H1 (cell line): Measurements from ENCODE around the gene MAST2. TPM values are rescaled to one million over a fixed set of nuclear protein-coding genes. Genes with fewer than 3 reads are reported as not detected.

Source experiments
- CTCF ChIA-PET: fragments of 300-600 bp; sonication (Branson Sonifier 250); formaldehyde crosslinking; loops from one replicate; lab custom pipeline; 2021; ENCODE audit not compliant: partially characterized antibody; lab: Charles Lee
- POLR2A ChIA-PET: fragments of 300-600 bp; sonication (Branson Sonifier 250); formaldehyde crosslinking; loops from one replicate; lab custom pipeline; 2021; ENCODE audit warnings: inconsistent platforms; ENCODE audit not compliant: partially characterized antibody; lab: Charles Lee
- DNase-seq, 2 experiments: peaks; one replicate each; pipeline versions ENCODE4 v3.0.0 to v3.0.0-alpha.2; 2010 to 2022; ENCODE audit warnings: low spot score in 2 of 2, low read depth in 1 of 2, mixed read lengths in 1 of 2
- FAIRE-seq: peaks from 2 replicates; lab custom pipeline; 2011; peaks lifted over from hg19 to GRCh38; lab: Jason Lieb, UNC
- H2AFZ ChIP-seq: 2 replicates; pipeline ENCODE4 v1.8.1; 2012; ENCODE audit warnings: low read length, inconsistent platforms
- H2AK5ac ChIP-seq: 2 replicates; pipeline ENCODE4 v1.6.1; 2013; ENCODE audit warnings: low read depth, low read length
- H2BK120ac ChIP-seq: replicated peaks from 2 replicates; pipeline ENCODE3; 2013; ENCODE audit warnings: low read depth, low read length, inconsistent platforms
- H2BK12ac ChIP-seq: 2 replicates; pipeline ENCODE4 v1.6.1; 2013; ENCODE audit warnings: low read depth, low read length
- H2BK15ac ChIP-seq: 2 replicates; pipeline ENCODE4 v1.6.1; 2013; ENCODE audit warnings: low read length
- H2BK20ac ChIP-seq: 2 replicates; pipeline ENCODE4 v1.6.1; 2013; ENCODE audit warnings: low read length
- H2BK5ac ChIP-seq: 2 replicates; pipeline ENCODE4 v1.6.1; 2013; ENCODE audit warnings: low read depth, low read length
- H3K14ac ChIP-seq: 2 replicates; pipeline ENCODE4 v1.6.1; 2013; ENCODE audit warnings: inconsistent platforms; ENCODE audit not compliant: insufficient read length
- H3K18ac ChIP-seq: 2 replicates; pipeline ENCODE4 v1.6.1; 2013; ENCODE audit warnings: low read length; ENCODE audit errors: extremely low read depth
- H3K23ac ChIP-seq: 2 replicates; pipeline ENCODE4 v1.6.1; 2013; ENCODE audit warnings: inconsistent platforms; ENCODE audit not compliant: insufficient read length
- H3K23me2 ChIP-seq: 2 replicates; pipeline ENCODE4 v1.6.1; 2013; ENCODE audit warnings: low read depth, low read length
- H3K27ac ChIP-seq: 2 replicates; pipeline ENCODE4 v1.6.1; 2011; ENCODE audit warnings: low read depth, low read length, inconsistent platforms
- H3K27me3 ChIP-seq, 4 experiments: replicated peaks in 1 of 4; 1 replicate in 1 of 4; 2 replicates in 3 of 4; pipeline versions ENCODE4 v1.6.1 to v1.8.1; 2011 to 2013; ENCODE audit warnings: low read length in 3 of 4, mild to moderate bottlenecking in 3 of 4, inconsistent platforms in 2 of 4, mixed read lengths in 2 of 4, moderate library complexity in 1 of 4; ENCODE audit not compliant: control insufficient read depth in 3 of 4, insufficient read depth in 3 of 4; ENCODE audit errors: extremely low read depth in 1 of 4
- H3K36me3 ChIP-seq, 4 experiments: 2 replicates each; pipeline versions ENCODE4 v1.6.1 to v1.8.1; 2011 to 2013; ENCODE audit warnings: mild to moderate bottlenecking in 4 of 4, low read length in 3 of 4, moderate library complexity in 2 of 4, control low read depth in 1 of 4, inconsistent platforms in 1 of 4; ENCODE audit not compliant: insufficient read depth in 4 of 4, control insufficient read depth in 2 of 4
- H3K4ac ChIP-seq: replicated peaks from 2 replicates; pipeline ENCODE3; 2013; ENCODE audit warnings: low read length, low read depth, mixed read lengths, inconsistent platforms; ENCODE audit not compliant: insufficient read length
- H3K4me1 ChIP-seq, 4 experiments: replicated peaks in 1 of 4; 1 replicate in 1 of 4; 2 replicates in 3 of 4; pipeline versions ENCODE4 v1.6.1 to v1.8.1; 2011 to 2013; ENCODE audit warnings: low read length in 3 of 4, inconsistent platforms in 2 of 4, mixed read lengths in 1 of 4; ENCODE audit not compliant: insufficient read depth in 4 of 4, control insufficient read depth in 3 of 4
- H3K4me2 ChIP-seq, 2 experiments: 2 replicates each; pipeline versions ENCODE4 v1.6.1 to v1.8.1; 2011 to 2013; ENCODE audit warnings: low read depth in 2 of 2, low read length in 2 of 2, control low read depth in 1 of 2, inconsistent platforms in 1 of 2, mild to moderate bottlenecking in 1 of 2; ENCODE audit not compliant: insufficient read depth in 1 of 2
- H3K4me3 ChIP-seq, 4 experiments: fragments of 200-600, 300-600 bp in 1 of 4; sonication (generic), shearing (Covaris generic), sonication (Bioruptor Twin) in 1 of 4; 2 replicates each; pipeline versions ENCODE4 v1.5.1 to v1.8.1; 2011 to 2016; ENCODE audit warnings: low read length in 4 of 4, low read depth in 3 of 4, control low read depth in 2 of 4, inconsistent platforms in 2 of 4, mild to moderate bottlenecking in 2 of 4, mixed read lengths in 1 of 4, moderate library complexity in 1 of 4; ENCODE audit not compliant: insufficient read depth in 2 of 4; ENCODE audit errors: extremely low read depth in 1 of 4
- H3K56ac ChIP-seq: replicated peaks from 2 replicates; pipeline ENCODE3; 2013; ENCODE audit warnings: low read depth, mild to moderate bottlenecking, mixed read lengths, low read length, inconsistent platforms; ENCODE audit not compliant: insufficient read length
- H3K79me1 ChIP-seq: 2 replicates; pipeline ENCODE4 v1.6.1; 2013; ENCODE audit warnings: low read depth, low read length, control low read depth
- H3K79me2 ChIP-seq, 2 experiments: 2 replicates each; pipeline versions ENCODE4 v1.6.1 to v1.8.1; 2012 to 2013; ENCODE audit warnings: low read length in 2 of 2, mild to moderate bottlenecking in 2 of 2, inconsistent platforms in 1 of 2; ENCODE audit not compliant: insufficient read depth in 2 of 2, control insufficient read depth in 1 of 2
- H3K9ac ChIP-seq, 4 experiments: replicated peaks in 1 of 4; 1 replicate in 1 of 4; 2 replicates in 3 of 4; pipeline versions ENCODE4 v1.6.1 to v1.8.1; 2011 to 2013; ENCODE audit warnings: low read depth in 3 of 4, low read length in 3 of 4, control low read depth in 2 of 4, mild to moderate bottlenecking in 2 of 4, moderate library complexity in 2 of 4, inconsistent platforms in 1 of 4; ENCODE audit errors: extremely low read depth in 1 of 4
- H3K9me3 ChIP-seq, 2 experiments: 2 replicates each; pipeline versions ENCODE4 v1.6.1 to v1.8.1; 2012 to 2013; ENCODE audit warnings: mild to moderate bottlenecking in 2 of 2, moderate library complexity in 2 of 2, control low read depth in 1 of 2, inconsistent platforms in 1 of 2, low read depth in 1 of 2, low read length in 1 of 2, mixed read lengths in 1 of 2; ENCODE audit not compliant: insufficient read depth in 2 of 2
- H4K20me1 ChIP-seq, 2 experiments: replicated peaks in 1 of 2; 2 replicates each; pipeline versions ENCODE3 to v1.8.1; 2011 to 2013; ENCODE audit warnings: inconsistent platforms in 2 of 2, low read length in 2 of 2, mild to moderate bottlenecking in 1 of 2; ENCODE audit not compliant: insufficient read depth in 2 of 2, control insufficient read depth in 1 of 2
- H4K5ac ChIP-seq: 2 replicates; pipeline ENCODE4 v1.6.1; 2013; ENCODE audit warnings: low read length, low read depth, mixed read lengths, inconsistent platforms; ENCODE audit not compliant: insufficient read length
- H4K8ac ChIP-seq: 2 replicates; pipeline ENCODE4 v1.8.0; 2013; ENCODE audit warnings: mild to moderate bottlenecking, moderate library complexity, low read length, inconsistent platforms; ENCODE audit not compliant: insufficient read depth; ENCODE audit errors: extremely low read depth
- H4K91ac ChIP-seq: replicated peaks from 2 replicates; pipeline ENCODE3; 2013; ENCODE audit warnings: low read length, mixed read lengths, inconsistent platforms; ENCODE audit not compliant: insufficient read length
- CEBPB ChIP-seq: IDR thresholded peaks from 2 replicates; pipeline ENCODE4 v1.6.1; 2012; ENCODE audit warnings: low read depth, low read length
- CHD1 ChIP-seq: IDR thresholded peaks from 2 replicates; pipeline ENCODE4 v1.6.1; 2012; ENCODE audit warnings: low read depth, low read length, improper control_type of control experiment
- CTCF ChIP-seq, 3 experiments: IDR thresholded peaks; 1 replicate in 2 of 3; 2 replicates in 1 of 3; pipeline versions ENCODE4 v1.5.1 to v1.6.1; 2011; ENCODE audit warnings: low read length in 3 of 3, mild to moderate bottlenecking in 3 of 3, inconsistent platforms in 2 of 3, low read depth in 1 of 3, moderate library complexity in 1 of 3; ENCODE audit not compliant: insufficient read depth in 1 of 3; ENCODE audit errors: control extremely low read depth in 1 of 3
- RBBP5 ChIP-seq: IDR thresholded peaks from 2 replicates; pipeline ENCODE4 v1.7.1; 2012; ENCODE audit warnings: low read depth, mild to moderate bottlenecking, inconsistent platforms, low read length, moderate library complexity, borderline replicate concordance
- WGBS, 2 experiments: shearing (Covaris generic) in 1 of 2; methylation state at CpG; one replicate each; pipeline versions ENCODE4 v1.1.6 to v1.1.7; 2013 to 2015; ENCODE audit warnings: low lambda C conversion rate in 2 of 2, mixed read lengths in 2 of 2, inconsistent platforms in 1 of 2, low coverage in 1 of 2, missing lambda C conversion rate in 1 of 2; ENCODE audit not compliant: insufficient replicate concordance in 2 of 2, insufficient coverage in 1 of 2, insufficient read length in 1 of 2; ENCODE audit errors: extremely low coverage in 1 of 2, missing lambda C conversion rate in 1 of 2; 5-methylcytosine and 5-hydroxymethylcytosine counted together
- polyA plus RNA-seq, 7 experiments: library from polyadenylated mRNA; depleted of rRNA in 3 of 7; stranded (reverse) in 5 of 7; unstranded in 2 of 7; fragments of >200 nt in 5 of 7; fragments of 200-250 nt in 2 of 7; gene quantifications; 1 replicate in 5 of 7; 2 replicates in 1 of 7; 4 replicates in 1 of 7; pipeline versions ENCODE4 v1.2.1 to v1.2.3, GENCODE V29; 2011 to 2013; ENCODE audit warnings: missing spikeins in 2 of 7, mixed read lengths in 2 of 7
- total RNA-seq: library from RNA; stranded (reverse); fragmentation: NEBNext Ultra II Directional; extraction: Animal tissue kit (Norgen Biotek cat#: 25700); gene quantifications from 2 replicates; pipeline ENCODE4 v1.2.1, GENCODE V29; 2021

Gene MAST2
- total and polyA plus RNA-seq, 2 of the 8 experiments (the other 6 are each of a cell fraction or from before 2014, with no cell fraction given), result 20.5 to 35.4 TPM

- H3K23me2 ChIP-seq, result no peaks in the 10 kb centered on the region
- no peak overlapping the region; a peak in 1 of 7 replicates for H3K9ac ChIP-seq
- no peak overlapping the region for H3K56ac ChIP-seq
- 0 out of 8 replicates have a peak overlapping the region, but pooled peaks of 1 of the 4 experiments have one; percentile 13 for H3K4me3 ChIP-seq
- H4K91ac ChIP-seq, result peak overlapping the region; percentile 66
- H2AFZ ChIP-seq, result no peak overlapping the region
- ChIA-PET POLR2A (interaction anchor here (0.8 to 2.4 kb wide), 5 partner anchors 9 to 412 kb away, joined by 3 to 10 read pairs (median 4); partner anchors contain the start of gene NSUN4), CTCF (interaction anchor here (0.7 to 1.1 kb wide), 2 partner anchors 13 to 103 kb away, joined by 3 read pairs; no protein-coding TSS in a partner anchor)
- H3K23ac ChIP-seq, result no peak overlapping the region
- no peak overlapping the region for H2BK12ac ChIP-seq
- FAIRE-seq (no peak), DNase-seq (no peak)
- H3K4ac ChIP-seq, result no peak overlapping the region
- 82% methylated on average over 3 of the region's 3 CpGs; no CpG with 5 or more reads in 1 of the 2 experiments for WGBS, 2 experiments
- H2AK5ac ChIP-seq, result no peak overlapping the region
- H2BK15ac ChIP-seq, result no peak overlapping the region
- H3K27ac ChIP-seq, result no peak overlapping the region
- H3K36me3 ChIP-seq, result no peaks in the 10 kb centered on the region
- H3K9me3 ChIP-seq, result no peaks in the 10 kb centered on the region
- H3K27me3 ChIP-seq, result no peaks in the 10 kb centered on the region
- no peak overlapping the region for H2BK20ac ChIP-seq
- no peak overlapping the region for H4K8ac ChIP-seq
- peak overlapping the region; percentile 68 for H4K5ac ChIP-seq
- H3K14ac ChIP-seq, result no peak overlapping the region
- no peak for TF ChIP-seq CTCF (IDR thresholded peaks at IDR 0.05; ENCODE audit: control extremely low read depth in 1 of 3, insufficient read depth in 1 of 3, low read depth in 1 of 3, low read length in 3 of 3)
- TF ChIP-seq CEBPB, result 0 out of 2 replicates have a peak, but pooled peaks have one; percentile 52
- no peak for TF ChIP-seq CHD1
- TF ChIP-seq RBBP5, result no peak
- peaks cover 0 to 21% of the 10 kb centered on the region in 2 experiments; a peak in 3 of 4 replicates for H3K79me2 ChIP-seq
- H3K18ac ChIP-seq, result peak overlapping the region; percentile 76; the same call in 1 of the 2 replicates
- peak overlapping the region; percentile 27; the same call in 1 of the 2 replicates for H2BK5ac ChIP-seq
- H4K20me1 ChIP-seq, result no peaks in the 10 kb centered on the region
- peak overlapping the region; percentile 45 to 58; a peak in 3 of 4 replicates for H3K4me2 ChIP-seq
- H3K4me1 ChIP-seq, result peaks cover 7 to 28% (median 19%) of the 10 kb centered on the region in 4 experiments
- peak overlapping the region; percentile 92 for H2BK120ac ChIP-seq
- peaks cover 2% of the 10 kb centered on the region for H3K79me1 ChIP-seq
Observed at GRCh38 chr1:45928486-45929205, 125.2 kb downstream of the MAST2 start.
